Mesothelial cell of epicardium (in vitro differentiated cells): ENCODE results near the gene SDK1. TPM values are rescaled to one million over a fixed set of nuclear protein-coding genes. Genes with fewer than 3 reads are reported as not detected.

Experiments used
- DNase-seq, 2 experiments: peaks; one replicate each; pipeline ENCODE4 v3.0.0; 2021; ENCODE audit warnings: low spot score in 2 of 2; ENCODE audit not compliant: unreplicated experiment in 2 of 2
- H3K27ac Mint-ChIP-seq: 2 replicates; pipeline ENCODE4 v1.8.0; 2021; ENCODE audit warnings: mixed read lengths
- H3K27me3 Mint-ChIP-seq: 2 replicates; pipeline ENCODE4 v1.8.0; 2021; ENCODE audit warnings: low read depth, mixed read lengths
- H3K36me3 Mint-ChIP-seq: 2 replicates; pipeline ENCODE4 v1.8.0; 2021; ENCODE audit warnings: mixed read lengths
- H3K4me1 Mint-ChIP-seq: 2 replicates; pipeline ENCODE4 v1.8.0; 2021; ENCODE audit warnings: mixed read lengths
- H3K4me3 Mint-ChIP-seq: 2 replicates; pipeline ENCODE4 v1.8.0; 2021; ENCODE audit warnings: mild to moderate bottlenecking, moderate library complexity, mixed read lengths
- H3K9me3 Mint-ChIP-seq: 2 replicates; pipeline ENCODE4 v1.8.0; 2021; ENCODE audit warnings: mixed read lengths
- total RNA-seq: library from RNA; stranded (reverse); gene quantifications from 3 replicates; pipeline ENCODE4 v1.2.1, GENCODE V29; 2021
- TF ChIP-seq, protein P1 (sequence below): fragments of 200-600 bp; sonication (generic); IDR thresholded peaks from one replicate; pipeline ENCODE4 v1.5.0; 2021; ENCODE audit warnings: antibody characterized with exemption; ENCODE audit not compliant: unreplicated experiment

The SDK1 gene
- total RNA-seq, 1 donor from 2014 or later, result 12.8 TPM

DNA sequence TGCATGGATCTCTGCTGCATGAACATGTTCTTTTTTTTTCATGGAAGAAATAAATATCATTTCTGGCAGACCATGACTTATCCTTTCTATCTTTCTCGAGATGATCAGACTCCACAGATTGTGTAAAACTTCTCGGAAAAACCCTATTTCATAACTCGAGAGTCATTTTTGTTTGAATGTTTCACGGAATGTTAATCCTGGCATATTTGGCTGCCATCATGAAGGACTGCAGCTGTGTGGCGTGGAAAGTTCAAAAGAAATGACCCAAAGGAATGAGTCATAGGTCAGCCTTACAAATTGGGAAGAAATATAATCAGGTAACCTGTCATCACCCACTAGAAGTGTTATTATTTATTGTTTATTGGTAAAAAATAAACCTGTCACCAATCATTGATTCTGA is 566.8 kb downstream of the SDK1 start:
- DNase-seq, result no peak
- H3K4me3 Mint-ChIP-seq, result no peak overlapping the region
- TF ChIP-seq, protein P1, sequence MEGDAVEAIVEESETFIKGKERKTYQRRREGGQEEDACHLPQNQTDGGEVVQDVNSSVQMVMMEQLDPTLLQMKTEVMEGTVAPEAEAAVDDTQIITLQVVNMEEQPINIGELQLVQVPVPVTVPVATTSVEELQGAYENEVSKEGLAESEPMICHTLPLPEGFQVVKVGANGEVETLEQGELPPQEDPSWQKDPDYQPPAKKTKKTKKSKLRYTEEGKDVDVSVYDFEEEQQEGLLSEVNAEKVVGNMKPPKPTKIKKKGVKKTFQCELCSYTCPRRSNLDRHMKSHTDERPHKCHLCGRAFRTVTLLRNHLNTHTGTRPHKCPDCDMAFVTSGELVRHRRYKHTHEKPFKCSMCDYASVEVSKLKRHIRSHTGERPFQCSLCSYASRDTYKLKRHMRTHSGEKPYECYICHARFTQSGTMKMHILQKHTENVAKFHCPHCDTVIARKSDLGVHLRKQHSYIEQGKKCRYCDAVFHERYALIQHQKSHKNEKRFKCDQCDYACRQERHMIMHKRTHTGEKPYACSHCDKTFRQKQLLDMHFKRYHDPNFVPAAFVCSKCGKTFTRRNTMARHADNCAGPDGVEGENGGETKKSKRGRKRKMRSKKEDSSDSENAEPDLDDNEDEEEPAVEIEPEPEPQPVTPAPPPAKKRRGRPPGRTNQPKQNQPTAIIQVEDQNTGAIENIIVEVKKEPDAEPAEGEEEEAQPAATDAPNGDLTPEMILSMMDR, result no peak
- H3K36me3 Mint-ChIP-seq, result peaks cover 7% of the 10 kb centered on the region
- no peak overlapping the region for H3K27ac Mint-ChIP-seq
- H3K9me3 Mint-ChIP-seq, result peaks cover 16% of the 10 kb centered on the region
- no peaks in the 10 kb centered on the region for H3K4me1 Mint-ChIP-seq
- H3K27me3 Mint-ChIP-seq, result no peaks in the 10 kb centered on the region

DNA sequence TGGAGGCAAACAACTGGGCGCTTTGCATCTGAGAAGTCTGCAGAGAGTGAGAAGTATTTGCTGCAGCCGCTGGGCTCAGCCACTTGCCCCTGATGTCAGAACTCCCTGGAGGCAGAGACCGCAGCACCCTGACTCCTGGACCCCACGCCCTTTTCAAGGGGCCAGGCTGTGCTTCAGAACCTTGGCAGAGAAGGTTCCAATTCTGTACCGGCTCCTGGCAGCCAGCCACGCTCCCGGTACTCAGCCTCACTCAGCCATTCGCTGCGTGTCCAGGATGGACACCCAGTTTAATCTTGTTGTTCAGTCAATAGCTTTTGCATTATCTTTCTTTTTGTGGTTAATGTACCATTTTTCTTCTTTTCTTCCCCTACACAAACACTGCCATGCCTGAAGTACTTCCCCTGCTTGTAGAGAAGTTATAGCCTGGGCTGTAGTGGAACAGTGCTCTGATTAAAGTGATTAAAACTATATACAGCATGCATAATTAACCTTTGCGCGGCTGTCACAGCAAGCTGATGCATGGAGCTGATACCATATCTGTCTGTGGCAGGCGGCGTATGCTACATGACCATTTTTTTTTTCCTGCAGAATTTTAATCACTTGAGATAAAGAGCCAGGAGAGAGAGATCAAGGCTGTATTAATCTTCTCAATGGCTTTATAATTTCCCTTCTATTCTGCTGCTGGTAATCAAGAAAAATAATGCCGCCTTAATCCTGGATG is 578.5 kb downstream of the SDK1 start:
- Mint-ChIP-seq H3K36me3 (no peaks in the 10 kb centered on the region), H3K27me3 (peaks cover 2% of the 10 kb centered on the region), H3K27ac (no peak overlapping the region), H3K4me1 (peaks cover 12% of the 10 kb centered on the region), H3K9me3 (peaks cover 6% of the 10 kb centered on the region), H3K4me3 (no peak overlapping the region)
- TF ChIP-seq, protein P1, result no peak
- no peak for DNase-seq

DNA sequence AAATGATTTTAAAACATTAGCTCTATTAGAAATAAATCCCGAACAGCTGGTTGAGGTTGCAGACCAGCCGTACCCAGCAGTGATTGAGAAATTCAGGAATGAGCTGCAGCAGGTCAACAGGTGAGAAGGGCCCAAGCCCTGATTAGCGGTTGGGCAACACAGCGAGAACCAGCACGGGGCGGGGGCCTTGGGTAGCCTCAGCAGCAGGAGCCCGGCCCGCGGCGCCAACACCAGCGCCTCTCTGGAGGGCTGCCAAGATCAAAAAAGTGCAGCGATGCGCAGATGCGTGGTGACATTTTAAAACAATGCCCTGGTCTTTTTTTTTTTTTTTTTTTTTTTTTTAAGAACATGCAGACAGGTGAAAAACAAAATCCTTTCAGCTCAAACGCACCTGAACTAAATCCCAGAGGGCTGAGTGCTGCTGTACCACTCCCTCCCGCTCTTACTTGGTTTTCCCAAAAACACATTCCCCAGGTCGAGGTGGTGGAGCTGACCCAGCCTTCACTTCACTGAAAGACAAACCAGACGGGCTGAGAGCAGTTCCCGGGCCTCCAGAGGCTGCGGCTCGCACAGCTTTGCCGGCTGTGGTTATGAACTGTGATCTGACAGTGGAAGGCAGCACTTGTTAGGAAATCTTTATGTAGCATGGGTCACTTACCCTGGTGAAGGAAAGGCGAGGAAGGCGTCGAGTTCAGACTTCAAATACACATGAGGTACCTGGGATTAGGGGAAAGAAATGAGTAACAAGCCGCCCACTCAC is 579.4 kb downstream of the SDK1 start:
- no peak for DNase-seq
- H3K4me3 Mint-ChIP-seq, result no peak overlapping the region
- H3K27ac Mint-ChIP-seq, result no peak overlapping the region
- no peaks in the 10 kb centered on the region for H3K36me3 Mint-ChIP-seq
- TF ChIP-seq, protein P1, result no peak
- peaks cover 12% of the 10 kb centered on the region for H3K4me1 Mint-ChIP-seq
- peaks cover 2% of the 10 kb centered on the region for H3K27me3 Mint-ChIP-seq
- H3K9me3 Mint-ChIP-seq, result no peaks in the 10 kb centered on the region

DNA sequence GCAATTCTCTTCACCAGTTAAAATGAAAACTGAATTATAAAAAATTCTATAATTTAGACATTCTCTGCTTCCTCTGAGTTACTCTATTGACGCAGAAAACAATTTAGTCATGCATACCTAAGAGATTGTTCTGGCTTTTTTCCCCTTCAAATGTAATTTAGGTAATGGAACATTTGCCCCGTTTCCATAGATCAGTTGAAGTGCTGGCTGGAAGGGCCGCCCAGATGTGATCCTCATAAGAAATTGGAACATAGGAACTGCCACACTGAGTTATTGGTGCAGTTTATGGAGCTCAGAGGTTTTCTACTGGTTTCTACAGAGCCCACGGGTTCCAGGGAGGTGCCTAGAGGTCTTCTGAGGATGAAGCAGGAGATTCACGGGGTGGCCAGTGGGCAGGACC is 581.7 kb downstream of the SDK1 start:
- peaks cover 12% of the 10 kb centered on the region for H3K4me1 Mint-ChIP-seq

DNA sequence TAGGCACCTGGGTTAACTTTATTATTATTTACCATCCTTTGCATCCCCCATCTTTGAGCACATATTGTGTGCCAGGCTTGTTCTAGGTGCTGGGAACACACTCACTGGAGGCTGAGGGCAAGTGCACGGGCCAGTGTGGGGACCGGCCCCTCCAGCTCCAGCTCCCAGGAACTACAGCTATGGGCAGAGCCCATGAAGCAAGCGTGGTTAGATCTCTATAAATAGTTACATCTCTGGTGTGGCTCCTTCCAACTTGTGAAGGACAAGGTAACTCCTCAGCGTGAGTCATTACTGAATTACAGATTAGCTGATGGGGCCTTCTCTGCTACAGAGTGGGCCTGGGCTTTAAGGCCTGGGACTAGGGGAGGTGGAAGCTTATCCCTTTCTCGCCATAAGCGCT is 583.5 kb downstream of the SDK1 start:
- no peaks in the 10 kb centered on the region for H3K36me3 Mint-ChIP-seq
- no peak overlapping the region for H3K4me3 Mint-ChIP-seq

More for the DNA sequence above, 581.7 kb downstream of the SDK1 start:
- H3K27me3 Mint-ChIP-seq, result no peaks in the 10 kb centered on the region
- no peaks in the 10 kb centered on the region for H3K36me3 Mint-ChIP-seq
- H3K9me3 Mint-ChIP-seq, result no peaks in the 10 kb centered on the region
- TF ChIP-seq, protein P1, result no peak
- no peak overlapping the region for H3K4me3 Mint-ChIP-seq
- DNase-seq, result no peak
- H3K27ac Mint-ChIP-seq, result no peak overlapping the region

More for the DNA sequence above, 583.5 kb downstream of the SDK1 start:
- Mint-ChIP-seq H3K9me3 (no peaks in the 10 kb centered on the region), H3K27ac (no peak overlapping the region), H3K4me1 (peaks cover 9% of the 10 kb centered on the region), H3K27me3 (no peaks in the 10 kb centered on the region)
- TF ChIP-seq, protein P1, result no peak
- DNase-seq, result no peak
